PC-9 (cell line): ENCODE data around the gene ACTBL2. TPM values are rescaled to one million over a fixed set of nuclear protein-coding genes. Genes with fewer than 3 reads are reported as not detected.
A peak's percentile ranks its signal among the peaks of the same experiment; 100 is the strongest.
"Not testable (repeated sequence)": the region's sequence is repeated elsewhere in the genome, so short reads cannot be mapped to it uniquely, and the experiment has no call there.

Source experiments
- BruUV-seq: library from RNA; stranded (reverse); fragments of 400-500 nt; replicated peaks from 2 replicates; lab custom pipeline; 2021; lab: Mats Ljungman, UMichigan
- CTCF ChIA-PET: fragments of 300-600 bp; sonication (Branson Sonifier 250); formaldehyde crosslinking; loops from one replicate; lab custom pipeline; 2022; ENCODE audit warnings: antibody characterized with exemption; lab: Charles Lee
- POLR2A ChIA-PET: fragments of 300-600 bp; sonication (Branson Sonifier 250); formaldehyde crosslinking; loops from one replicate; lab custom pipeline; 2022; ENCODE audit warnings: antibody characterized with exemption; ENCODE audit not compliant: unreplicated experiment; lab: Charles Lee
- DNase-seq, 2 experiments: peaks; one replicate each; pipeline versions ENCODE4 v3.0.0 to v3.0.0-alpha.2; 2015 to 2022; ENCODE audit warnings: mixed read lengths in 1 of 2
- H2AFZ ChIP-seq: fragments of 200-600 bp; sonication (generic); 2 replicates; pipeline ENCODE4 v1.8.1; 2017; ENCODE audit warnings: antibody characterized with exemption
- H3F3A ChIP-seq: fragments of 200-600 bp; sonication (generic); 2 replicates; pipeline ENCODE4 v1.8.1; 2017; ENCODE audit warnings: antibody characterized with exemption, mild to moderate bottlenecking, low read depth; ENCODE audit not compliant: insufficient read depth
- H3K27ac ChIP-seq: fragments of 200-600 bp; sonication (generic); 2 replicates; pipeline ENCODE4 v1.6.1; 2016; ENCODE audit warnings: mixed run types
- H3K27me3 ChIP-seq: fragments of 200-600 bp; sonication (generic); 2 replicates; pipeline ENCODE4 v1.6.1; 2016; ENCODE audit warnings: low read depth, mixed run types; ENCODE audit not compliant: insufficient read depth
- H3K36me3 ChIP-seq: fragments of 200-600 bp; sonication (generic); 2 replicates; pipeline ENCODE4 v1.6.1; 2016; ENCODE audit warnings: low read depth, mixed run types
- H3K4me1 ChIP-seq: fragments of 200-600 bp; sonication (generic); replicated peaks from 2 replicates; pipeline ENCODE4 v1.6.1; 2016; ENCODE audit warnings: mixed run types; ENCODE audit not compliant: insufficient read depth
- H3K4me2 ChIP-seq: fragments of 200-600 bp; sonication (generic); 2 replicates; pipeline ENCODE4 v1.6.1; 2017; ENCODE audit warnings: mixed run types
- H3K4me3 ChIP-seq: fragments of 200-600 bp; sonication (generic); 2 replicates; pipeline ENCODE4 v1.6.1; 2016; ENCODE audit warnings: mixed run types
- H3K79me2 ChIP-seq: fragments of 200-600 bp; sonication (generic); 2 replicates; pipeline ENCODE4 v1.6.1; 2017; ENCODE audit warnings: low read depth, mixed run types
- H3K9me2 ChIP-seq: fragments of 200-600 bp; sonication (generic); 2 replicates; pipeline ENCODE4 v1.8.1; 2017; ENCODE audit warnings: mild to moderate bottlenecking; ENCODE audit not compliant: insufficient read depth
- H3K9me3 ChIP-seq: fragments of 200-600 bp; sonication (generic); 2 replicates; pipeline ENCODE4 v1.8.1; 2016; ENCODE audit warnings: low read depth; ENCODE audit not compliant: insufficient read depth
- H4K20me1 ChIP-seq: fragments of 200-600 bp; sonication (generic); 2 replicates; pipeline ENCODE4 v1.8.1; 2017; ENCODE audit not compliant: insufficient read depth
- EZH2 ChIP-seq: fragments of 200-600 bp; sonication (generic); IDR thresholded peaks from 2 replicates; pipeline ENCODE4 v1.8.0; 2017; ENCODE audit warnings: antibody characterized with exemption, low read depth
- intact Hi-C: fragments of 100-400 bp; cut with micrococcal nuclease; formaldehyde crosslinking; loops from one replicate; pipeline ENCODE4 v1.10.0; 2022; ENCODE audit not compliant: unreplicated experiment
- total RNA-seq: library from RNA; stranded (reverse); gene quantifications from 2 replicates; pipeline ENCODE4 v1.2.3, GENCODE V29; 2021
- TF ChIP-seq, protein P1 (sequence below): fragments of 200-600 bp; sonication (generic); conservative IDR thresholded peaks from 2 replicates; pipeline ENCODE4 v1.6.1; 2017; ENCODE audit warnings: mixed run types, antibody characterized with exemption, mild to moderate bottlenecking, moderate library complexity

The ACTBL2 gene
- total RNA-seq, 1 experiment from 2014 or later: 0.98 TPM

DNA sequence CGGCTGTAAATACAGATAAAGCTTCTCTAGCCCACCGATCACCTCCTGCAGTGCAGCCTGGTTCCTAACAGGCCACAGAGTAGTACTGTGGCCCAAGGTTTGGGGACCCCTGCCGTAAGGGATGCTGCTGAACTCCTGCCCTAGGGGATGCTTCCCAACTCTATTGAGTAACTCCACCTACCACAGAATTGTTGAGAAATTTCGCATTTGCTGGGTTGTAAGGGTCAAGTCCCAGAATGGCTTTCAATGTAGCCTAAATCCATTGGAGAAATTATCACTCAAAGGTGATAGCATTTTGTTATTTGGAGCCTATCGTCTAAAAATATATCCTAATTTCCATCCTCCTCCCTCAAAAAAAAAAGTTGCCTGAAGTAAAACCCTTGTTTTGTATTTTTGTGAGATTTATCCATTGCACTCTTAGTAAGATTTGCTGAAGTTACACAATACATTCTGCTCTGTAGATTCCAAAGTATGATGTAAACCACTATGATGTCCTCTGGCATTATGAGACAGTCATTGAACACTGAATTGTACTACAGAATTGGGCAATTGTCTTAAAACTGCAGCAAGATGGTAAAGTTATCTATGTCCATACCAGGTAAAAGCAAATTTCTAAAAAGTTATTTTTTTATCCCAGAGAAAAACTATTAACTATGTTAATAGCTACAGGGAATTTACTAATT lies 14.0 kb downstream of the ACTBL2 start:
- Histone ChIP-seq H3K4me3 (no peak overlapping the region), H3K4me2 (no peak overlapping the region), H3K27me3 (no peaks in the 10 kb centered on the region), H3K9me2 (no peaks in the 10 kb centered on the region), H2AFZ (no peak overlapping the region), H3K9me3 (no peaks in the 10 kb centered on the region), H3K36me3 (no peaks in the 10 kb centered on the region), H3K27ac (no peak overlapping the region), H4K20me1 (no peaks in the 10 kb centered on the region), H3K4me1 (peaks cover 13% of the 10 kb centered on the region; the same call in 1 of the 2 replicates), H3F3A (no peaks in the 10 kb centered on the region), H3K79me2 (no peaks in the 10 kb centered on the region)
- ChIA-PET POLR2A (no interaction called here), CTCF (no interaction called here)
- intact Hi-C loops: no loop called here
- peak in 1 of 2 experiments; percentile 53 for DNase-seq
- BruUV-seq: no TSS peak
- TF ChIP-seq, protein P1, sequence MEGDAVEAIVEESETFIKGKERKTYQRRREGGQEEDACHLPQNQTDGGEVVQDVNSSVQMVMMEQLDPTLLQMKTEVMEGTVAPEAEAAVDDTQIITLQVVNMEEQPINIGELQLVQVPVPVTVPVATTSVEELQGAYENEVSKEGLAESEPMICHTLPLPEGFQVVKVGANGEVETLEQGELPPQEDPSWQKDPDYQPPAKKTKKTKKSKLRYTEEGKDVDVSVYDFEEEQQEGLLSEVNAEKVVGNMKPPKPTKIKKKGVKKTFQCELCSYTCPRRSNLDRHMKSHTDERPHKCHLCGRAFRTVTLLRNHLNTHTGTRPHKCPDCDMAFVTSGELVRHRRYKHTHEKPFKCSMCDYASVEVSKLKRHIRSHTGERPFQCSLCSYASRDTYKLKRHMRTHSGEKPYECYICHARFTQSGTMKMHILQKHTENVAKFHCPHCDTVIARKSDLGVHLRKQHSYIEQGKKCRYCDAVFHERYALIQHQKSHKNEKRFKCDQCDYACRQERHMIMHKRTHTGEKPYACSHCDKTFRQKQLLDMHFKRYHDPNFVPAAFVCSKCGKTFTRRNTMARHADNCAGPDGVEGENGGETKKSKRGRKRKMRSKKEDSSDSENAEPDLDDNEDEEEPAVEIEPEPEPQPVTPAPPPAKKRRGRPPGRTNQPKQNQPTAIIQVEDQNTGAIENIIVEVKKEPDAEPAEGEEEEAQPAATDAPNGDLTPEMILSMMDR: no peak
- TF ChIP-seq EZH2: no peak

DNA sequence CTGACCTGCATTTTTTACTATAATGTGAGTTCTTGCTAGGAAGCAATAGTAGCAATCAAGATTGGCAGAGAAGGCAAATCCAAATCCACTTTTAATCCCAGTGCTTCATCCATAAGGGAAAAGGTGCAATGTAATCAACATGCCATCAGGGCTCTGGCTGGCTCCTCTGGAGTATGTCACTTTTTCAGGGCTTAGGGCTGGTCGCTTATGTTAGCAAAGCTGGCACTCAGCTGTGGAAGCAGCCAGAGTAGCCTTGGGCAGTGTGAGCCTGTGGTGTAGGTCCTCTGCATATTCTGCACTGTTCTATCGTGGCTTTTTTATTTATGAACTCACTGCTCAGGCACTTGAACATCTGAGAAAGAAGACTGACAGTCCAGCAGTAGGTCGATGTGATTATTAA lies 16.1 kb downstream of the ACTBL2 start:
- Histone ChIP-seq H2AFZ (no peak overlapping the region), H3K4me3 (no peak overlapping the region), H4K20me1 (no peaks in the 10 kb centered on the region), H3F3A (no peaks in the 10 kb centered on the region), H3K4me1 (peaks cover 13% of the 10 kb centered on the region; the same call in 1 of the 2 replicates), H3K9me3 (no peaks in the 10 kb centered on the region), H3K4me2 (no peak overlapping the region), H3K36me3 (no peaks in the 10 kb centered on the region), H3K79me2 (no peaks in the 10 kb centered on the region), H3K27ac (no peak overlapping the region), H3K27me3 (no peaks in the 10 kb centered on the region), H3K9me2 (no peaks in the 10 kb centered on the region)
- BruUV-seq: no TSS peak
- intact Hi-C loops: no loop called here
- TF ChIP-seq, protein P1: no peak
- no peak for TF ChIP-seq EZH2
- ChIA-PET CTCF (no interaction called here), POLR2A (no interaction called here)
- DNase-seq: no peak

DNA sequence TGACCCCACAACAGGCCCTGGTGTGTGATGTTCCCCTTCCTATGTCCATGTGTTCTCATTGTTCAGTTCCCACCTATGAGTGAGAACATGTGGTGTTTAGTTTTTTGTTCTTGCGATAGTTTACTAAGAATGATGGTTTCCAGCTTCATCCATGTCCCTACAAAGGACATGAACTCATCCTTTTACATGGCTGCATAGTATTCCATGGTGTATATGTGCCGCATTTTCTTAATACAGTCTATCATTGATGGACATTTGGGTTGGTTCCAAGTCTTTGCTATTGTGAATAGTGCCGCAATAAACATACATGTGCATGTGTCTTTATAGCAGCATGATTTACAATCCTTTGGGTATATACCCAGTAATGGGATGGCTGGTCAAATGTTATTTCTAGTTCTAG lies 22.6 kb downstream of the ACTBL2 start:
- H3K27ac ChIP-seq, DNase-seq, H3K27me3 ChIP-seq, H3K36me3 ChIP-seq, POLR2A ChIA-PET, BruUV-seq, intact Hi-C loops, H3F3A ChIP-seq, H4K20me1 ChIP-seq, CTCF ChIA-PET, H3K4me1 ChIP-seq, H3K9me2 ChIP-seq, H3K4me2 ChIP-seq, H3K4me3 ChIP-seq, H3K79me2 ChIP-seq, H3K9me3 ChIP-seq, H2AFZ ChIP-seq: not testable (repeated sequence)

DNA sequence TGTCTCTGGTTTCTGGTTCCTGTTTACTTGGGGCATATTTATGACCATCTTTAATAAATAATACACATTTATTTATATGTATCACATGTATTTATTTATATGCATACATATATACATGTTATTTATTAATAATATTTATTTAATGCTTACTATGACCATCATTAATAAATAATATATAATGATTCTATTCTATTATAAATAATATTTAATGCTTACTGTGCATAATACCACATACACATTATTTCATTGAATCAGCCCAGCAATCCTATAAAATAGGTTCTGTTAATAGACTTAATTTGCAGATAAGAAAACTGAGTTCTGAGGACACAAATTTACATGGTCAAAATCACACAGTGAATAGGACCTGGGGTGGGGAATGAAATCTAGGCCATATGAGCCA lies 24.2 kb downstream of the ACTBL2 start:
- no peak for DNase-seq
- ChIA-PET POLR2A (no interaction called here), CTCF (no interaction called here)
- Histone ChIP-seq H3K36me3 (no peaks in the 10 kb centered on the region), H2AFZ (no peak overlapping the region), H3K27me3 (no peaks in the 10 kb centered on the region), H3K4me3 (no peak overlapping the region), H3K79me2 (no peaks in the 10 kb centered on the region), H3K4me1 (no peaks in the 10 kb centered on the region), H3F3A (no peaks in the 10 kb centered on the region), H3K4me2 (no peak overlapping the region), H3K9me3 (no peaks in the 10 kb centered on the region), H4K20me1 (no peaks in the 10 kb centered on the region), H3K27ac (no peak overlapping the region), H3K9me2 (no peaks in the 10 kb centered on the region)
- BruUV-seq: no TSS peak
- intact Hi-C loops: no loop called here
- no peak for TF ChIP-seq EZH2
- TF ChIP-seq, protein P1: no peak
